Stimulated activated CD8-positive, alpha-beta memory T cell treated with anti-CD3 and anti-CD28 coated beads, Interleukin-12 subunit alpha, Interleukin-12 subunit beta, amount 100 ng/mL, for 24 hours (primary cell): Measurements from ENCODE around the gene TFR2.
A peak's percentile ranks its signal among the peaks of the same experiment; 100 is the strongest.

Experiments
- DNase-seq: peaks from one replicate; pipeline ENCODE4 v3.0.0-alpha.2; 2020; ENCODE audit errors: extremely low read depth

Gene TFR2

DNA sequence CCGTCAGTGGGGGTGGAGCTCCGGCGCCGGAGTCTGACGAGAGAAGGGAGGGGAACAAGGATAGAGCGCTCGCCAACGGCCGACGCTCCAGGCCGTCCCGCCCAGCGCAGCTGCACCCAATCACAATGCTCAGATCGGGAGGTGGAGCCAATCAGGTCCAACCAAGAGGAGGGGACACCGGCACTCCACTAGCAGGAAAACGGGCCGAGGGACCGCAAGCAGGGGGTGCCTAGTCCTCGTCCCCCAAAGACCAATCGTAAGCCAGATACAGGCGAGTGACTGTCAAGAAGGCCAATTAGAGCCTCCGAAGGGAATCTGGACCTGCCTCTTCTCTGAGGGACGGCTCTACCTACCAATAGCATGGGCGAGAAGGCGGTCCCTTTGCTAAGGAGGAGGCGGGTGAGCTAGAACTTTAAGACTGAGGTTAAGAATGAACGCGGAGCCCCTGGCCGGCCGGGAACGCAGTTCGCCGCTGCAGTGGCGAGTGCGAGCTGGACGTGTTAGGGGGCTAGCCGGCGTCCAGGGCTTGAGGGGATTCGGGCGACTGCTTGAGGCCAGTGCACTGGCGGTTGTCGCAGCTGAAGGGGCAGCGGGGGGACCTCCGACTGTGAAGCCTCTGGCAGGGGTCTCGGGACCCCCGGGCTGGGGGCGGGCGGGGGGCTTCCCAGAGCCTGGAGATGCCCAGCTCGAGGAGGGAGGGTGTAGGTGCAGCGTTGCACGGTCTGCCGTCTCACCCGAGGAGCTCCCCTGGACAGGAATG, 54.9 kb downstream of the TFR2 start, which contains the start of gene FBXO24:
Gene FBXO24 (plus strand): TSS at position 63 of the 760 bp plus-strand sequence. CDS start 298 bp downstream, at position 361.
- peak; percentile 97 for DNase-seq

DNA sequence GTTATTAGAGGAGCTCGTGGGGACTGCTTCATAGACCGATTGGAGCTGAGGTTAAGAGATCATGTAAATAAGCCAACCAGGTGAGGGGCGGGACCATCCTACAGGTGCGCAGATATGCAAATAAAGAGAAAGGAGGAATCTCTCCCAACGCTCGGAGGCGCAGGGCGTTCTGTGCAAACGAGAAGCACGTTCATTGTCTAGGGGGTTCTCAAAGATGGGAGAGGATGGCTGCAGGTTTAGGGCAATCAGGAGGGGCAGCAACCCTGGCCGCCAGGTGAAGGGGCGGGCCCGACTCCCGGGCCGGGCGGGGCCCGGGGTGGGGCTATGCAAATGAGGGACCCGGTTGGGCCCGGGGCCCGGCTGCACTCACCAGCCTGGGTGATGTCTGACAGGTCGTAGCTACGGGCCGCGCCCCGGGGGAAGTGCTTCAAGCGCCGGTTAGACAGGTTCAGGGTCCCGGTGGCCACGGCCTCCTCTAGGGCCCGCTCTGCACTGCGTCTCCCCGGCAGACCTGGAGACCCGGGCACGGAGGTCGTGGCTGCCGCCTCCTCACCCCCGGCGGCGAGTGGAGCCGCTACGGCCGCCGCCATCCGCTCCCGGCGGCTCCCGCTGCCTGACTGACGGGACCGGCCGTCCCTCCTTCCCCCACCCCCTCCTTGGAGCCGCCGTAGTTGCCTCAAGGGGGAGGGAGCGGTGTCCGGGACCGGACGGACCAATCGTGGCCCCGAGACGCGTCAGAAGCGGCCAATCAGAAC, 55.7 kb downstream of the TFR2 start, which contains the start of gene LRCH4:
Gene LRCH4 (minus strand): TSS at position 619 of the 755 bp plus-strand sequence. CDS start 29 bp downstream, at position 590.
- DNase-seq: no peak

- DNase-seq: no peak
Measured at GRCh38 chr7:100584683-100585510, 56.5 kb downstream of the TFR2 start.

GRCh38 chr7:100584054-100584682, 57.2 kb downstream of the TFR2 start:
- DNase-seq: no peak

DNA sequence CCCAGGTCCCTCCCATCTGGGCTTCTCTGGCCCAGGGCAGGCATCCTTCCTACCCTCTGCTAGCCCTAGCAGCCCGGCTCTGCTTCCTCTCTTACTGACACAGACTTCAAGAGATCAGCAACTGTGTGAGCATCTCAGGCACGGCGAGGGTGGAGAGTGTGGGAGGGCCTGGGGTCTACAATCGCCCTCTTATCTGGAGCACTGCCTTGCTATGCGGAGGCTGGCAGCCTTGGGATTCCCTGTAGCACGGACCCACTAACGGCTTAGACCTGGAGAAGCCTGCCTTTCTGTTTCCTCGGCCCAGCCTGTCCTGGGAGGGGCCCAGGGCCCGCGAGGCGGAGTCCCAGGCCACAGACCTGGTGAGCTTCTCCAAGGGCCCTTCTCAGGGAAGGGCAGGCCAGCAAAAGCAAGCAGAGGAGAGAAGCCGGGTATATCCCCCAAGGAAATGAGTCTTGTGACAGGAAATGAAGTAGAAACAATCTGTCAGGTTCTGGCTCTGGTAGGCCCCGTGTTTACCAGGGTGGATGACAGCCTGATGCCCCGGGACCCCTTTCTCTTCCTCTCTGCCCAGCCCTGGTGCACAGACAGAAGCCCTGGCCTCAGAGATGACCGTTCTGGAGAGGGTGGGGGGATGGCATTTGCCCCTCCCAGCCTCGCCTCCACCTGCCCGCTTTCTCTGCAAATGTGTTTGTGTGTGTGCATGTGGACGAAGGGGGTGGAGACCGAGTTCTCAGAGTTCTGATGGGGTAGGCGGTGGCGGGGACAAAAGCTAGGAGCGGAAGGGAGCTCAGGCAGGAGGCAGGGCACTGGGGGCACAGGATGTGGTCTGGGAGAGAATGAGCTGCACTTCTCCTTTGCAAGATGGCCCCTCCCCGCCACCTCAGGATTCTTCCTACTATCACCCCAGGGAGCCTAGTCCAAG, 58.0 kb downstream of the TFR2 start:
- DNase-seq: peak; percentile 47

DNA sequence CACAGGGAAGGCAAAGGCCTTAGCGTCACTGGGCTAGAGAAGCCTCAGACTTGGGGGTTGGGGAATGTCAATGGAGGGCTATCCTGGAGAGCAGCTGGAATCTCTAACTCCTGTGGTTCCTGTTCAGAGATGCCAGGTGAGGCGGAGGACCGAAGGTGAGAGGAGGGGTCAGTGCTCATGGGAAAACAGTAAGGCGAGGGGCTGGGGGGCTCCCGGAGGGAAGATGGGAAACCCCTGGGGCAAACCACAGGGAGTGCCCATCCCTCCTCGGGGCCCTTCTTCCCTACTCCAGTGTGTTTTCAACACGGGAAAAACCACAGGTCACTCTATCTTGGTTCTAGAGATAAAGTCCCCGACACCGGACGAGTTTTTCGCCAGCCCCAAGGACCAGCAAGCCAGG, 58.7 kb downstream of the TFR2 start:
- DNase-seq: no peak

- no peak for DNase-seq
Measured at GRCh38 chr7:100582041-100582579, 59.2 kb downstream of the TFR2 start.

- DNase-seq: no peak
Measured at GRCh38 chr7:100580466-100581283, 60.7 kb downstream of the TFR2 start.

DNA sequence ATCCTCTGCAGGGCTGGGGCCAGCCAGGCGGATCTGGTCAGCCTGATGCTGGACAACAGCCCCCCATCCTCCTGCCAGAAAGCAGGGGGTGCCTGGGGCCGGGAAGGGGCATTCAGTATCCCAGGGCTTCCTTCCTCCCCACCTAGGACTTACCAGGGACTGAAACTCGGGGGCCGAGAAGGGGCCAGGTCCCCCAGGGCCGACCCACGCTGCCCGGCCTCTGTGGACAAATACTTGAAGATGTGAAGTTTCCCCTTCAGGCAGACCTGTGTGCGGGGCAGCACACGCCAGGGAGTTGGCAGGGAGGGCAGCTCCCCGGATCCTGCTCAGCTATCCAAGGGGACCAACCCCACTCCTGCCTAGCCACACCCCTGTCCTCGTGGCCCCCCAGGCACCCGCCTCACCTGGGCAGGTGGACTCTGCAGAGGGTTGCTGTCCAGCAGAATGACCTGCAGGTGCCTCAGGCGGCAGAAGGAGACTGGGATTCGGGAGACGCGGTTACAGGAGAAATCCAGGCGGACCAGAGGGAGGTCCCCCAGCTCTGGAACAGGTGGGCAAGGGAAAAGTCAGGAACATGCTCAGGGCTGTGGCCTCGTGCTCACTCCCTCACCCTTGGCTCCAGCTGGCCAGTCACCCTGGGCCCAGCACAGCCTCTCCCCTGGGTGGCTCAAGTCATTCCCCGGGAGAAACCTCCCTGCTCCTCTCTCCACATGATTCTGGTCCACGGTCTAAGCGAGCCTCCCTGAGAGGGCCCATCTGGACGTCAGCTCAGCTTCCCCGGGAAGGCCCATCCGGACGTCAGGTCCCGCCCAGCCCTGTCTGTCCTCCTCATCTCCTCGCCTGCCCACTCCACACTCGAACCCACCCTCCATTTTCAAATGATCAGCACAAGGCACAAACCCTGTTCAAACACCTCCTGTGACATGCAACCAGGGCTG, 62.8 kb downstream of the TFR2 start:
- DNase-seq: no peak

GRCh38 chr7:100577507-100577906, 63.8 kb downstream of the TFR2 start:
- DNase-seq: no peak

DNA sequence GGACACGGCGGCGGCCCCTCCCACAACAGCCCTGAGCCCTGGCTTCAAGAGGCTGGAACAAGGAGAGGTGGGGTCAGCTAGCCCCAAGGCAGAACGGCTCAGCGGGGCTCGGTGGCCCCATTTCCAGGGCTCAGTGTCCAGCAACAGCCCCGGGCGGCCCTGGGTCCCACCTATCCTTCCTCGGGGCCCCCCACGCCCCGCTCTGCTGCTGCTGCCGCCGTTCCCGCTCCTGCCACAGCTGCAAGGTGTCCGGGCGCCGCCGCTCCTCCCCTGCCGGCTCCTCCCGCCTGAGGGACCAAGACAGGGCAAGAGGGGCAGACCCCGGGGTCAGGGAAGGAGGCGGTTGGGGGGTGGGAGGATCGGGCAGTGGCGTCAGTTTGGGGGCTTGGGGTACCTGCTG, 64.2 kb downstream of the TFR2 start:
- DNase-seq: no peak

- DNase-seq: no peak
Measured at GRCh38 chr7:100576384-100576993, 64.9 kb downstream of the TFR2 start.

GRCh38 chr7:100575746-100576383, 65.5 kb downstream of the TFR2 start:
- no peak for DNase-seq

GRCh38 chr7:100575206-100575631, 66.1 kb downstream of the TFR2 start:
- no peak for DNase-seq

GRCh38 chr7:100574362-100575205, 66.8 kb downstream of the TFR2 start:
- no peak for DNase-seq

- DNase-seq: no peak
Measured at GRCh38 chr7:100573691-100574361, 67.5 kb downstream of the TFR2 start, which contains the start of gene SAP25. Gene SAP25, minus strand, starts transcription at chr7:100573900. Its CDS starts 158 bp downstream, at chr7:100573742.
